HG03097 (cell line): ENCODE data around the gene VPS13A.
"Not testable (repeated sequence)": the region's sequence is repeated elsewhere in the genome, so short reads cannot be mapped to it uniquely, and the experiment has no call there.

Source experiments
- ATAC-seq: cut with Tn5 transposase; IDR thresholded peaks from one replicate; pipeline ENCODE4 v1.9.1; 2021; ENCODE audit not compliant: unreplicated experiment, low FRiP score

The VPS13A gene

GRCh38 chr9:77291714-77292113, 114.4 kb downstream of the VPS13A start:
- ATAC-seq, result no peak

GRCh38 chr9:77293949-77294348, 116.6 kb downstream of the VPS13A start:
- no peak for ATAC-seq

- ATAC-seq, result no peak
These were observed 127.2 kb downstream of the VPS13A start for GRCh38 chr9:77304543-77304942.

- no peak for ATAC-seq
These were observed 128.5 kb downstream of the VPS13A start for GRCh38 chr9:77305622-77306400.

- ATAC-seq, result no peak
These were observed 129.8 kb downstream of the VPS13A start for GRCh38 chr9:77307166-77307565.

GRCh38 chr9:77316058-77316457, 138.7 kb downstream of the VPS13A start:
- no peak for ATAC-seq

- no peak for ATAC-seq
These were observed 147.7 kb downstream of the VPS13A start for GRCh38 chr9:77325058-77325457.

GRCh38 chr9:77328102-77328501, 150.8 kb downstream of the VPS13A start:
- ATAC-seq, result no peak

- no peak for ATAC-seq
These were observed 192.7 kb downstream of the VPS13A start for GRCh38 chr9:77370064-77370463.

- ATAC-seq, result no peak
These were observed 196.9 kb downstream of the VPS13A start for GRCh38 chr9:77374266-77374665.

- no peak for ATAC-seq
These were observed 198.7 kb downstream of the VPS13A start for GRCh38 chr9:77375956-77376532.

- no peak for ATAC-seq
These were observed 207.1 kb downstream of the VPS13A start for GRCh38 chr9:77384406-77384805.

GRCh38 chr9:77386187-77386586, 208.9 kb downstream of the VPS13A start:
- no peak for ATAC-seq

GRCh38 chr9:77391834-77392233, 214.5 kb downstream of the VPS13A start:
- ATAC-seq, result no peak

GRCh38 chr9:77392328-77392727, 215.0 kb downstream of the VPS13A start:
- no peak for ATAC-seq

- not testable (repeated sequence) for ATAC-seq
These were observed 221.2 kb downstream of the VPS13A start for GRCh38 chr9:77398581-77398980.

- no peak for ATAC-seq
These were observed 222.6 kb downstream of the VPS13A start for GRCh38 chr9:77399964-77400363.

- ATAC-seq, result no peak
These were observed 225.0 kb downstream of the VPS13A start for GRCh38 chr9:77402286-77402685.

- no peak for ATAC-seq
These were observed 225.9 kb downstream of the VPS13A start for GRCh38 chr9:77403239-77403638.

GRCh38 chr9:77408521-77408920, 231.2 kb downstream of the VPS13A start:
- ATAC-seq, result not testable (repeated sequence)

GRCh38 chr9:77417566-77417965, 240.2 kb downstream of the VPS13A start:
- no peak for ATAC-seq

GRCh38 chr9:77418226-77418625, 240.9 kb downstream of the VPS13A start:
- ATAC-seq, result no peak
